ENCODE results near the gene MED15. TPM values are rescaled to one million over a fixed set of nuclear protein-coding genes. Genes with fewer than 3 reads are reported as not detected.
"Not testable (repeated sequence)": the region's sequence is repeated elsewhere in the genome, so short reads cannot be mapped to it uniquely, and the experiment has no call there.

The MED15 gene
- total RNA-seq, 1 donor from 2014 or later: 16.7 TPM

DNA sequence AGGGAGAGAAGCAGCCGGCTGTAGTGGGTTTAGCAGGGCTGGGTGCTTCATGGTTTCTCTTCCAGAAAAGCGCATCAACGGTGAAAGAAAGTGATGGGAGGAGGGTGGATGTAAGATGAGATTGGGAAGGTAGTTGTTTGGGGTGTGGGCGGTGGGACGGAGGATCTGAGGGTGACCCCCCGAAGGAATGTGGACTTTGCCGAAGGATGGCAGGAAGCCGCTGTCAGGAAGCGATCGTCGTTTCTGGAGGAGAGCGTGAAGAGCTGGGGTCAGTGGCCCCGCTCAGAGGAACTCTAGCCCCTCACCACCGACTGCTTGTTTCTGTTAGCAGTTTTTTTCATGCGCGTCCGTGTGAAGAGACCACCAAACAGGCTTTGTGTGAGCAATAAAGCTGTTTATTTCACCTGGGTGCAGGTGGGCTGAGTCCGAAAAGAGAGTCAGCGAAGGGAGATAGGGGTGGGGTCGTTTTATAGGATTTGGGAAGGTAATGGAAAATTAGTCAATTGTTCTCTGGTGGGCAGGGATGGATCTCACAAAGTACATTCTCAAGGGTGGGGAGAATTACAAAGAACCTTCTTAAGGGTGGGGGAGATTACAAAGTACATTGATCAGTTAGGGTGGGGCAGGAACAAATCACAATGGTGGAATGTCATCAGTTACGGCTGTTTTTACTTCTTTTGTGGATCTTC lies 801 bp downstream of the MED15 start:
- Histone ChIP-seq H3K27ac (ENCODE audit: low read depth, low read length) (peak overlapping the region; percentile 96), H3K4me3 (ENCODE audit: low read length in 3 of 3) (peak overlapping the region; percentile 75 to 91 (median 88)), H3K4me1 (ENCODE audit: control insufficient read depth in 3 of 3, insufficient read depth in 3 of 3, low read length in 3 of 3) (peaks cover 32 to 45% (median 42%) of the 10 kb centered on the region in 3 donors), H3K9ac (ENCODE audit: low read depth in 1 of 3, low read length in 3 of 3) (peak overlapping the region; percentile 93 to 98 (median 98))
- not testable (repeated sequence) for H3K9me3 ChIP-seq (ENCODE audit: control insufficient read depth in 3 of 3, low read length in 3 of 3); H3K27me3 ChIP-seq (ENCODE audit: control insufficient read depth in 3 of 3, insufficient read depth in 3 of 3, low read length in 3 of 3); H3K36me3 ChIP-seq (ENCODE audit: control insufficient read depth in 3 of 3, insufficient read depth in 3 of 3, low read length in 3 of 3)

DNA sequence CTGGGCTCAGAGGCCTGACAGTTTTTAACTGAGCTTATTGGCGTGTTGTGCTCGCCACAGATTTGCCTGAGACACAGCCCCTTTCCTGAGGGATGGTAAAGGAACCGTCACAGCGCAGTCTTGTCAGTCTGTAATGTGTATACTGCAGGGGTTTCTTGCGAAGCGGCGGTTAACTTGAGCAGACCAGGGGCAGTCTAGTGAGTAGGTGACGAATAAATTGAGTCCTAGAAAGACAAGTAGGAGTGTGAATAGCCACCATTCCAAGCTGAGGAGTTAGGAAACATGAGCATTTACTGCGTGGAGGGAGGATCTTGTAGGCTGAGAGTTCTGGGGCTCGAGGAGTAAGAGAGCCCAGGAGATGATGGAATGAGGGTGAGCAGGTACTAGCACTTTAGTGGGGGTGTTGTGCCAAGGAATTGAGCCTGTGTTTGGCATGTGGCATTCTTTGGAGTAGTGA lies 1.4 kb downstream of the MED15 start:
- Histone ChIP-seq H3K4me3 (ENCODE audit: low read length in 3 of 3) (peak overlapping the region; percentile 67 to 91 (median 88)), H3K4me1 (ENCODE audit: control insufficient read depth in 3 of 3, insufficient read depth in 3 of 3, low read length in 3 of 3) (peaks cover 32 to 48% (median 42%) of the 10 kb centered on the region in 3 donors), H3K9ac (ENCODE audit: low read depth in 1 of 3, low read length in 3 of 3) (peak overlapping the region; percentile 70 to 81 (median 75)), H3K27me3 (ENCODE audit: control insufficient read depth in 3 of 3, insufficient read depth in 3 of 3, low read length in 3 of 3) (no peaks in the 10 kb centered on the region), H3K27ac (ENCODE audit: low read depth, low read length) (peak overlapping the region; percentile 96), H3K36me3 (ENCODE audit: control insufficient read depth in 3 of 3, insufficient read depth in 3 of 3, low read length in 3 of 3) (peaks cover 0 to 2% (median under 1%) of the 10 kb centered on the region in 3 donors), H3K9me3 (ENCODE audit: control insufficient read depth in 3 of 3, low read length in 3 of 3) (no peaks in the 10 kb centered on the region)

GRCh38 chr22:20509344-20510047 lies 2.1 kb downstream of the MED15 start:
- Histone ChIP-seq H3K27me3 (ENCODE audit: control insufficient read depth in 3 of 3, insufficient read depth in 3 of 3, low read length in 3 of 3) (no peaks in the 10 kb centered on the region), H3K4me3 (ENCODE audit: low read length in 3 of 3) (peak overlapping the region; percentile 67 to 91 (median 88)), H3K36me3 (ENCODE audit: control insufficient read depth in 3 of 3, insufficient read depth in 3 of 3, low read length in 3 of 3) (peaks cover 0 to 4% (median 4%) of the 10 kb centered on the region in 3 donors), H3K4me1 (ENCODE audit: control insufficient read depth in 3 of 3, insufficient read depth in 3 of 3, low read length in 3 of 3) (peaks cover 35 to 50% (median 44%) of the 10 kb centered on the region in 3 donors), H3K9ac (ENCODE audit: low read depth in 1 of 3, low read length in 3 of 3) (peak overlapping the region; percentile 70 to 81 (median 75)), H3K9me3 (ENCODE audit: control insufficient read depth in 3 of 3, low read length in 3 of 3) (no peaks in the 10 kb centered on the region), H3K27ac (ENCODE audit: low read depth, low read length) (peak overlapping the region; percentile 96)

GRCh38 chr22:20510811-20511577 lies 3.6 kb downstream of the MED15 start:
- Histone ChIP-seq H3K27ac (ENCODE audit: low read depth, low read length) (peak overlapping the region; percentile 96), H3K4me1 (ENCODE audit: control insufficient read depth in 3 of 3, insufficient read depth in 3 of 3, low read length in 3 of 3) (peaks cover 42 to 57% (median 51%) of the 10 kb centered on the region in 3 donors), H3K9ac (ENCODE audit: low read depth in 1 of 3, low read length in 3 of 3) (peak overlapping the region in 1 of 3 donors; percentile 51)

GRCh38 chr22:20511578-20512229 lies 4.3 kb downstream of the MED15 start:
- Histone ChIP-seq H3K9me3 (ENCODE audit: control insufficient read depth in 3 of 3, low read length in 3 of 3) (no peaks in the 10 kb centered on the region), H3K27me3 (ENCODE audit: control insufficient read depth in 3 of 3, insufficient read depth in 3 of 3, low read length in 3 of 3) (no peaks in the 10 kb centered on the region), H3K27ac (ENCODE audit: low read depth, low read length) (no peak overlapping the region), H3K4me1 (ENCODE audit: control insufficient read depth in 3 of 3, insufficient read depth in 3 of 3, low read length in 3 of 3) (peaks cover 42 to 58% (median 47%) of the 10 kb centered on the region in 3 donors), H3K36me3 (ENCODE audit: control insufficient read depth in 3 of 3, insufficient read depth in 3 of 3, low read length in 3 of 3) (peaks cover 0 to 11% (median 6%) of the 10 kb centered on the region in 3 donors), H3K9ac (ENCODE audit: low read depth in 1 of 3, low read length in 3 of 3) (no peak overlapping the region), H3K4me3 (ENCODE audit: low read length in 3 of 3) (no peak overlapping the region)

More at GRCh38 chr22:20510811-20511577, 3.6 kb downstream of the MED15 start:
- Histone ChIP-seq H3K27me3 (ENCODE audit: control insufficient read depth in 3 of 3, insufficient read depth in 3 of 3, low read length in 3 of 3) (no peaks in the 10 kb centered on the region), H3K9me3 (ENCODE audit: control insufficient read depth in 3 of 3, low read length in 3 of 3) (no peaks in the 10 kb centered on the region), H3K4me3 (ENCODE audit: low read length in 3 of 3) (no peak overlapping the region), H3K36me3 (ENCODE audit: control insufficient read depth in 3 of 3, insufficient read depth in 3 of 3, low read length in 3 of 3) (peaks cover 0 to 11% (median 6%) of the 10 kb centered on the region in 3 donors)

GRCh38 chr22:20514658-20515406 lies 7.4 kb downstream of the MED15 start:
- peaks cover 24 to 37% (median 30%) of the 10 kb centered on the region in 3 donors for H3K4me1 ChIP-seq (ENCODE audit: control insufficient read depth in 3 of 3, insufficient read depth in 3 of 3, low read length in 3 of 3)
- H3K27ac ChIP-seq (ENCODE audit: low read depth, low read length): peak overlapping the region; percentile 36

DNA sequence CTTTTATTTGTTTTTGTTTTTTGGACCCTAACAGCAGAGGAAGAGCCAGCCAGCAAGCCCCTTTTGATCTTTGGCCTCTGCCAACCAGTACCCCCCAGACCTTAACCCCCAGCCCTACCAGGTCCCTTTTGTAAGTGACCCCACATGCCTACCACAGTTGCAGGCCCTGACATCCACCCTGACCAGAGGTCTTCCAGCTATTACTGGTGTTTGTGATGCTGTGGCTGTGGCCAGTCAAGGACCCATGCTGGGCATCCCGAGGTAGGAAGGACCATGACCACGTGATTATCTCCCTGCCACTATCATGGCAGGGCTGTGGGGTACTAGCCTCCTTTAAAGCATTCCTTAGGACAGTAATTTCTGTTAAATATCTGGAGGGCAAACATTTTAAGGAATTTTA lies 9.0 kb downstream of the MED15 start:
- no peak overlapping the region for H3K9ac ChIP-seq (ENCODE audit: low read depth in 1 of 3, low read length in 3 of 3)
- H3K27ac ChIP-seq (ENCODE audit: low read depth, low read length): no peak overlapping the region
- peaks cover 8 to 20% (median 17%) of the 10 kb centered on the region in 3 donors for H3K36me3 ChIP-seq (ENCODE audit: control insufficient read depth in 3 of 3, insufficient read depth in 3 of 3, low read length in 3 of 3)
- H3K27me3 ChIP-seq (ENCODE audit: control insufficient read depth in 3 of 3, insufficient read depth in 3 of 3, low read length in 3 of 3): no peaks in the 10 kb centered on the region
- H3K9me3 ChIP-seq (ENCODE audit: control insufficient read depth in 3 of 3, low read length in 3 of 3): no peaks in the 10 kb centered on the region
- no peak overlapping the region for H3K4me3 ChIP-seq (ENCODE audit: low read length in 3 of 3)
- H3K4me1 ChIP-seq (ENCODE audit: control insufficient read depth in 3 of 3, insufficient read depth in 3 of 3, low read length in 3 of 3): peaks cover 14 to 27% (median 23%) of the 10 kb centered on the region in 3 donors

More at GRCh38 chr22:20514658-20515406, 7.4 kb downstream of the MED15 start:
- Histone ChIP-seq H3K36me3 (ENCODE audit: control insufficient read depth in 3 of 3, insufficient read depth in 3 of 3, low read length in 3 of 3) (peaks cover 8 to 11% (median 10%) of the 10 kb centered on the region in 3 donors), H3K9ac (ENCODE audit: low read depth in 1 of 3, low read length in 3 of 3) (peak overlapping the region in 1 of 3 donors; percentile 16), H3K4me3 (ENCODE audit: low read length in 3 of 3) (no peak overlapping the region), H3K27me3 (ENCODE audit: control insufficient read depth in 3 of 3, insufficient read depth in 3 of 3, low read length in 3 of 3) (no peaks in the 10 kb centered on the region), H3K9me3 (ENCODE audit: control insufficient read depth in 3 of 3, low read length in 3 of 3) (no peaks in the 10 kb centered on the region)

- no peaks in the 10 kb centered on the region for H3K9me3 ChIP-seq (ENCODE audit: control insufficient read depth in 3 of 3, low read length in 3 of 3)
- no peak overlapping the region for H3K9ac ChIP-seq (ENCODE audit: low read depth in 1 of 3, low read length in 3 of 3)
- no peak overlapping the region for H3K27ac ChIP-seq (ENCODE audit: low read depth, low read length)
- H3K27me3 ChIP-seq (ENCODE audit: control insufficient read depth in 3 of 3, insufficient read depth in 3 of 3, low read length in 3 of 3): no peaks in the 10 kb centered on the region
- no peak overlapping the region for H3K4me3 ChIP-seq (ENCODE audit: low read length in 3 of 3)
- H3K36me3 ChIP-seq (ENCODE audit: control insufficient read depth in 3 of 3, insufficient read depth in 3 of 3, low read length in 3 of 3): peaks cover 8 to 20% (median 17%) of the 10 kb centered on the region in 3 donors
- peaks cover 14 to 26% (median 23%) of the 10 kb centered on the region in 3 donors for H3K4me1 ChIP-seq (ENCODE audit: control insufficient read depth in 3 of 3, insufficient read depth in 3 of 3, low read length in 3 of 3)
Observed at GRCh38 chr22:20517422-20517821, 10.0 kb downstream of the MED15 start.

Measured in skeletal muscle tissue (tissue), 4 donors.